ENCODE measurements around the gene NYAP1.

- TF ChIP-seq CTCF (IDR thresholded peaks at IDR 0.05) (no peak), POLR2A (IDR thresholded peaks at IDR 0.05) (no peak)
Observed at GRCh38 chr7:100437150-100438100, 46.3 kb upstream of the NYAP1 start.
